Kidney (tissue), 14 donors: Measurements from ENCODE around the gene EDEM2. TPM values are rescaled to one million over a fixed set of nuclear protein-coding genes. Genes with fewer than 3 reads are reported as not detected.

ENCODE experiments used
- DNase-seq, 5 donors: peaks; one replicate each; pipeline ENCODE4 v3.0.0-alpha.2; 2013 to 2020
- FAIRE-seq: peaks from 2 replicates; lab custom pipeline; 2012; peaks lifted over from hg19 to GRCh38; lab: Jason Lieb, UNC
- H3K27ac ChIP-seq, 2 donors: one replicate each; pipeline ENCODE4 v1.7.0; 2013; ENCODE audit warnings: low read depth in 2 of 2, low read length in 2 of 2, inconsistent platforms in 1 of 2
- H3K27me3 ChIP-seq: one replicate; pipeline ENCODE4 v1.7.1; 2013; ENCODE audit warnings: low read length, inconsistent platforms; ENCODE audit not compliant: control insufficient read depth, insufficient read depth
- H3K36me3 ChIP-seq, 3 donors: one replicate each; pipeline versions ENCODE4 v1.7.0 to v1.7.1; 2013; ENCODE audit warnings: low read length in 3 of 3, control low read depth in 1 of 3, inconsistent platforms in 1 of 3; ENCODE audit not compliant: insufficient read depth in 3 of 3, control insufficient read depth in 2 of 3
- H3K4me1 ChIP-seq, 3 donors: one replicate each; pipeline versions ENCODE4 v1.7.0 to v1.7.1; 2013; ENCODE audit warnings: low read length in 3 of 3, inconsistent platforms in 1 of 3, low read depth in 1 of 3; ENCODE audit not compliant: control insufficient read depth in 2 of 3, insufficient read depth in 2 of 3
- H3K4me3 ChIP-seq, 3 donors: one replicate each; pipeline versions ENCODE4 v1.7.0 to v1.8.1; 2013; ENCODE audit warnings: low read length in 3 of 3, control low read depth in 1 of 3, inconsistent platforms in 1 of 3
- H3K9ac ChIP-seq, 3 donors: one replicate each; pipeline versions ENCODE4 v1.7.0 to v1.7.1; 2013; ENCODE audit warnings: low read length in 3 of 3, control low read depth in 1 of 3, inconsistent platforms in 1 of 3
- H3K9me3 ChIP-seq, 3 donors: one replicate each; pipeline versions ENCODE4 v1.7.0 to v1.7.1; 2013; ENCODE audit warnings: low read length in 3 of 3, control low read depth in 1 of 3, inconsistent platforms in 1 of 3; ENCODE audit not compliant: control insufficient read depth in 2 of 3, insufficient read depth in 1 of 3
- intact Hi-C: fragments of 100-400 bp; cut with DNase I; formaldehyde crosslinking; loops from one replicate; pipeline ENCODE4 v1.11.1; 2022
- polyA plus RNA-seq: library from polyadenylated mRNA; stranded (reverse); fragments of 350-450 nt; fragmentation: Illumina TruSeq; extraction: RNeasy Lipid Tissue Mini Kit (QIAGEN cat#74804); gene quantifications from one replicate; pipeline ENCODE4 v1.2.3, GENCODE V29; 2014; ENCODE audit warnings: low read depth, low replicate concordance; ENCODE audit not compliant: insufficient read depth
- total RNA-seq: library from RNA; stranded (reverse); fragmentation: NEBNext Ultra II Directional; extraction: Animal tissue kit (Norgen Biotek cat#: 25700); gene quantifications from one replicate; pipeline ENCODE4 v1.2.1, GENCODE V29; 2021
- TF ChIP-seq, protein P1 (sequence below): IDR thresholded peaks from 3 replicates; pipeline ENCODE4 v1.5.1; 2012; ENCODE audit warnings: mild to moderate bottlenecking, moderate library complexity, borderline replicate concordance; ENCODE audit not compliant: insufficient read depth; ENCODE audit errors: extremely low read depth
- donor health status: control.
- donor health status: control.
- donor health status: control.
- donor health status: control.
- donor health status: control.
- donor health status: DM: yes; HTN: yes; CAD: no.
- donor health status: Normal renal cell carcinoma (clear cell type).

Gene EDEM2
- total and polyA plus RNA-seq, 2 donors from 2014 or later, result 27.1 to 30.0 TPM

DNA sequence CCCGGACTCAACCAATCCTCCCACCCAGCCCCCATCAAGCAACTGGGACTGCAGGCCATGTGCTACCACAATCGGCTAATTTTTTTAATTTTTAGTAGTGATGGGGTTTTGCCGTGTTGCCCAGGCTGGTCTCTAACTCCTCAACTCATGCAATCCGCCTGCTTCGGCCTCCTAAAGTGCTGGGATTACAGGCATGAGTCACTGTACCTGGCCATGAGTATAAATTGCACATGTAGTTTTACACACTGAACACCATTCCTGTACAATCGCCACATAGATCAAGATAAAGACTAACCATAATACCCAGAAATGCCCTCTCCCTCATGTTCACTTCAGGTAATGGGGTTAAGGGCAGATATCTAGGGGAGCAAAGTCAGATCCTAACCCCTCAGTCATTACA is 80.9 kb downstream of the EDEM2 start:
- H3K9ac ChIP-seq, result no peak overlapping the region
- H3K27me3 ChIP-seq, result no peaks in the 10 kb centered on the region
- intact Hi-C loops, result no loop called here
- peaks cover 0 to 3% (median 0%) of the 10 kb centered on the region in 3 donors for H3K4me1 ChIP-seq
- no peak overlapping the region for H3K4me3 ChIP-seq
- TF ChIP-seq, protein P1, sequence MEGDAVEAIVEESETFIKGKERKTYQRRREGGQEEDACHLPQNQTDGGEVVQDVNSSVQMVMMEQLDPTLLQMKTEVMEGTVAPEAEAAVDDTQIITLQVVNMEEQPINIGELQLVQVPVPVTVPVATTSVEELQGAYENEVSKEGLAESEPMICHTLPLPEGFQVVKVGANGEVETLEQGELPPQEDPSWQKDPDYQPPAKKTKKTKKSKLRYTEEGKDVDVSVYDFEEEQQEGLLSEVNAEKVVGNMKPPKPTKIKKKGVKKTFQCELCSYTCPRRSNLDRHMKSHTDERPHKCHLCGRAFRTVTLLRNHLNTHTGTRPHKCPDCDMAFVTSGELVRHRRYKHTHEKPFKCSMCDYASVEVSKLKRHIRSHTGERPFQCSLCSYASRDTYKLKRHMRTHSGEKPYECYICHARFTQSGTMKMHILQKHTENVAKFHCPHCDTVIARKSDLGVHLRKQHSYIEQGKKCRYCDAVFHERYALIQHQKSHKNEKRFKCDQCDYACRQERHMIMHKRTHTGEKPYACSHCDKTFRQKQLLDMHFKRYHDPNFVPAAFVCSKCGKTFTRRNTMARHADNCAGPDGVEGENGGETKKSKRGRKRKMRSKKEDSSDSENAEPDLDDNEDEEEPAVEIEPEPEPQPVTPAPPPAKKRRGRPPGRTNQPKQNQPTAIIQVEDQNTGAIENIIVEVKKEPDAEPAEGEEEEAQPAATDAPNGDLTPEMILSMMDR, result no peak
- no peaks in the 10 kb centered on the region for H3K9me3 ChIP-seq
- DNase-seq (no peak), FAIRE-seq (no peak)
- no peaks in the 10 kb centered on the region for H3K36me3 ChIP-seq
- H3K27ac ChIP-seq, result no peak overlapping the region

Other genes starting within 250 kb of the EDEM2 start
- 54.9 TPM for gene GSS, start 191.5 kb downstream of the EDEM2 start, total RNA-seq
- gene GSS, start 191.5 kb downstream of the EDEM2 start, polyA plus RNA-seq, result 71.5 TPM
- 0.76 TPM for gene MYH7B, start 191.5 kb downstream of the EDEM2 start, total RNA-seq
- 3.7 TPM for gene MYH7B, start 191.5 kb downstream of the EDEM2 start, polyA plus RNA-seq
- 51.2 TPM for gene TRPC4AP, start 54.5 kb downstream of the EDEM2 start, total RNA-seq
- 36.5 TPM for gene TRPC4AP, start 54.5 kb downstream of the EDEM2 start, polyA plus RNA-seq
- 24.5 TPM for gene PROCR, start 24.7 kb upstream of the EDEM2 start, total RNA-seq
- 20.7 TPM for gene PROCR, start 24.7 kb upstream of the EDEM2 start, polyA plus RNA-seq
- gene MMP24, start 79.4 kb upstream of the EDEM2 start, total RNA-seq, result 12.4 TPM
- 10.7 TPM for gene MMP24, start 79.4 kb upstream of the EDEM2 start, polyA plus RNA-seq
- 127 TPM for gene MMP24OS, start 130.8 kb upstream of the EDEM2 start, total RNA-seq
- gene MMP24OS, start 130.8 kb upstream of the EDEM2 start, polyA plus RNA-seq, result 248 TPM
- 114 TPM for gene EIF6, start 137.4 kb upstream of the EDEM2 start, total RNA-seq
- 254 TPM for gene EIF6, start 137.4 kb upstream of the EDEM2 start, polyA plus RNA-seq
- not detected for gene FAM83C, start 145.1 kb upstream of the EDEM2 start, total RNA-seq
- gene FAM83C, start 145.1 kb upstream of the EDEM2 start, polyA plus RNA-seq, result not detected